ENCODE results near the gene SPAG16.

- TF ChIP-seq TEAD4 (IDR thresholded peaks at IDR 0.05) (no peak), TCF12 (IDR thresholded peaks at IDR 0.05; ENCODE audit: low read depth) (no peak)
These were observed 380.6 kb downstream of the SPAG16 start for GRCh38 chr2:213664817-213665216.

Measured in Ishikawa (cell line).